Upper lobe of left lung (tissue), 4 donors: ENCODE measurements around the gene VDAC1.

Experiments used
- POLR2A ChIP-seq, 4 donors: fragments of 450-650 bp; IDR thresholded peaks; one replicate each; pipeline ENCODE4 v1.5.1; 2016 to 2017; ENCODE audit warnings: antibody characterized with exemption in 4 of 4, mild to moderate bottlenecking in 2 of 4
- TF ChIP-seq, protein P1 (sequence below), 6 experiments: fragments of 450-650 bp in 4 of 6; fragments of 200-600 bp in 2 of 6; sonication (generic) in 2 of 6; IDR thresholded peaks; one replicate each; pipeline ENCODE4 v1.5.1; 2016 to 2019; ENCODE audit warnings: antibody characterized with exemption in 6 of 6

DNA sequence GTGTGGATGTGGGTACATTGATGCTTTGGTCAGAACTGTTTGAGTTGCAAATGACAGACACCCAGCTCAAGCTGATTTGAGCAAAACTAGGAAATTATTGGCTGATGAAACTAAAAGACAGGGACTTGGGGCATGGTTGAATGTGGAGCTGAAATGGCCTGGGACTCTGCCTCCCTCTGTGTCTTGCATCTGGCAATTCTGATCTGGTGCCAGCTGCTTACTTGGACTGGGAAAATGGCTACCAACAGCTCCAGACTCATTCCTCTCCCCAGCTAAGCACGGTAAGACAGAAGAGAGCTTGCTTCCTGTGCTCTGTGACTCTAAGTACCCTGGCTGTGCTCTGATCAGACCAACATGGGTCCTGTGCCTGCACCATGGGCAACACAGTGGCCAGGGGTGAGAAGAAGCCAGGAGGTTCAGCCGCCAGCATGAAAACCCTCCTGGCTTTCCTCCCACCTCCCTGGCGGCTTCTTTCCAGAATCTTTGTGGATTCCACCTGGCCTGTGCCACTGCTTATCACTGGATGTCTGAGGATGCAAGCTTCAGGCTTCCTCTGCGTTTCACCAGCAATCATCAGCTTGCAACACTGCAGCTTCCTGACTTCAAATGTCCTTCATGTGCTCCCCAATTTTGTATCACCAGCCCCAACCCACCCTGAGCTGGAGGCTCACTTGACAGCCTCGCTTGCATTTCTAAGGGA lies 80.4 kb downstream of the VDAC1 start:
- no peak for TF ChIP-seq POLR2A (IDR thresholded peaks at IDR 0.05)
- TF ChIP-seq, protein P1, sequence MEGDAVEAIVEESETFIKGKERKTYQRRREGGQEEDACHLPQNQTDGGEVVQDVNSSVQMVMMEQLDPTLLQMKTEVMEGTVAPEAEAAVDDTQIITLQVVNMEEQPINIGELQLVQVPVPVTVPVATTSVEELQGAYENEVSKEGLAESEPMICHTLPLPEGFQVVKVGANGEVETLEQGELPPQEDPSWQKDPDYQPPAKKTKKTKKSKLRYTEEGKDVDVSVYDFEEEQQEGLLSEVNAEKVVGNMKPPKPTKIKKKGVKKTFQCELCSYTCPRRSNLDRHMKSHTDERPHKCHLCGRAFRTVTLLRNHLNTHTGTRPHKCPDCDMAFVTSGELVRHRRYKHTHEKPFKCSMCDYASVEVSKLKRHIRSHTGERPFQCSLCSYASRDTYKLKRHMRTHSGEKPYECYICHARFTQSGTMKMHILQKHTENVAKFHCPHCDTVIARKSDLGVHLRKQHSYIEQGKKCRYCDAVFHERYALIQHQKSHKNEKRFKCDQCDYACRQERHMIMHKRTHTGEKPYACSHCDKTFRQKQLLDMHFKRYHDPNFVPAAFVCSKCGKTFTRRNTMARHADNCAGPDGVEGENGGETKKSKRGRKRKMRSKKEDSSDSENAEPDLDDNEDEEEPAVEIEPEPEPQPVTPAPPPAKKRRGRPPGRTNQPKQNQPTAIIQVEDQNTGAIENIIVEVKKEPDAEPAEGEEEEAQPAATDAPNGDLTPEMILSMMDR (IDR thresholded peaks at IDR 0.05), result no peak
